Activated T-cell treated with anti-CD3 and anti-CD28 coated beads, Interleukin-2, amount 50 U/mL, for 24 hours (primary cell): ENCODE results near the gene USP11.
"Not testable (repeated sequence)": the region's sequence is repeated elsewhere in the genome, so short reads cannot be mapped to it uniquely, and the experiment has no call there.

Experiments
- DNase-seq: peaks from one replicate; pipeline ENCODE4 v3.0.0-alpha.2; 2020
- H3K27ac Mint-ChIP-seq: 2 replicates; pipeline ENCODE4 v1.8.0; 2020; ENCODE audit warnings: mild to moderate bottlenecking, mixed read lengths
- H3K27me3 Mint-ChIP-seq: 2 replicates; pipeline ENCODE4 v1.8.0; 2020; ENCODE audit warnings: mixed read lengths
- H3K36me3 Mint-ChIP-seq: 2 replicates; pipeline ENCODE4 v1.8.0; 2020; ENCODE audit warnings: low read depth, mixed read lengths
- H3K4me1 Mint-ChIP-seq: 2 replicates; pipeline ENCODE4 v1.8.0; 2020; ENCODE audit warnings: low read depth, mixed read lengths
- H3K4me3 Mint-ChIP-seq: 2 replicates; pipeline ENCODE4 v1.8.0; 2020; ENCODE audit warnings: mild to moderate bottlenecking, moderate library complexity, mixed read lengths
- H3K9me3 Mint-ChIP-seq: 2 replicates; pipeline ENCODE4 v1.8.0; 2020; ENCODE audit warnings: mixed read lengths

The USP11 gene

DNA sequence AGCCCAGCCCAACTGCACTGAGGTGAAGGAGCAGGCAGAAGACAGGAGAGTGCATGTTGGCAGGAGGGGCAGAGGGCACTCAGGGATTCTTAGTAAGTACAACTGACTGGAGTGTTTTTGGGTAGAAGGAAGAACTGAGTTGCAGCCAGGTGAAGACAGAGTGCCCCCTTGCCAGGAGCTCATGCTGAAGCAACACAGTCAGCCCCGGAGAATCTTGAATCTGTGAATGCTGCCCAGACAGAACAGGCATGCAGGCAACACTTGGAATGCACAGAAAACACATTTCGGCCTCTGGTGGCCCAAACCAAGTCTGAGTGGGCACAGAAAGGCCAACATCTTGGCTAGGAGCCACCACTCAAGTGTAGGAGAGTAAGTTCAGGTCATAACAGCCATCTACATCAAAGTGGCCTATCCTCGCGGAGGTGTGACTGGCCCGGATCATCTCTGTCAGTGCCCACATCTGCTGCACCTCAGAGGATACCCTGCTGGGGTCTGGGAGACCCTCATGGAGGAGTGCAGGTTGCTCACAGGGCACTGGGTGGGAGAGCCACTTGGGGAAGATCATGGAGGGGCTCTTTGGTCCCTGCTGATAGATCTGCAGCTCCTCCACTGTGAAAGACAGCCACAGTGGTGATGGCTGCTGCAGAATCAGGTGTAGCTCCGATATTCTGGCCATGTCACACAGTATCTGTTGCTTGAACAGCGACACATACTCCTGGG, 40.4 kb downstream of the USP11 start:
- no peaks in the 10 kb centered on the region for H3K4me1 Mint-ChIP-seq
- no peaks in the 10 kb centered on the region for H3K36me3 Mint-ChIP-seq
- H3K27ac Mint-ChIP-seq = no peak overlapping the region
- no peak for DNase-seq
- H3K9me3 Mint-ChIP-seq = no peaks in the 10 kb centered on the region
- no peak overlapping the region for H3K4me3 Mint-ChIP-seq
- peaks cover 42% of the 10 kb centered on the region for H3K27me3 Mint-ChIP-seq

DNA sequence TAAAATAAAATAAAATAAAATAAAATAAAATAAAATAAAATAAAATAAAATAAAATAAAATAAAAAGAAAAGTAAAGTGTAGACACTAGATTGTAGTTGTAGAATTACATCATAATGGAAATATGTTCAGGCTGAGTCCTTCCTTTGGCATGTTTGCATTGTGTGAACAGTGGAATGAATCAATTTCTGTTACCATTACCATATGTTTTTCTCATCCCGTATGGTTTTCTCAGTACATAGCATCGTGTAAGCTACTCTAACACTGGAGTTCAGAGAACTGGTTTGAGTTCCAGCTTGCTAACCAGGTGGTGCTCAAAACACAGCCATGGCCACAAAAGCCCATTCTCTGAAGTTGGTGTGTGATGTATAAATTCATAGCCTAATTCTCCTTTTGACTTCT, 45.9 kb downstream of the USP11 start:
- Mint-ChIP-seq H3K4me3 (no peak overlapping the region), H3K36me3 (no peaks in the 10 kb centered on the region), H3K4me1 (no peaks in the 10 kb centered on the region), H3K27ac (no peak overlapping the region), H3K27me3 (peaks cover 43% of the 10 kb centered on the region), H3K9me3 (no peaks in the 10 kb centered on the region)
- no peak for DNase-seq

GRCh38 chrX:47283015-47283771, 50.4 kb downstream of the USP11 start:
- Mint-ChIP-seq H3K9me3 (no peaks in the 10 kb centered on the region), H3K27me3 (peaks cover 31% of the 10 kb centered on the region), H3K27ac (no peak overlapping the region), H3K4me3 (no peak overlapping the region), H3K36me3 (no peaks in the 10 kb centered on the region), H3K4me1 (no peaks in the 10 kb centered on the region)
- DNase-seq = no peak

DNA sequence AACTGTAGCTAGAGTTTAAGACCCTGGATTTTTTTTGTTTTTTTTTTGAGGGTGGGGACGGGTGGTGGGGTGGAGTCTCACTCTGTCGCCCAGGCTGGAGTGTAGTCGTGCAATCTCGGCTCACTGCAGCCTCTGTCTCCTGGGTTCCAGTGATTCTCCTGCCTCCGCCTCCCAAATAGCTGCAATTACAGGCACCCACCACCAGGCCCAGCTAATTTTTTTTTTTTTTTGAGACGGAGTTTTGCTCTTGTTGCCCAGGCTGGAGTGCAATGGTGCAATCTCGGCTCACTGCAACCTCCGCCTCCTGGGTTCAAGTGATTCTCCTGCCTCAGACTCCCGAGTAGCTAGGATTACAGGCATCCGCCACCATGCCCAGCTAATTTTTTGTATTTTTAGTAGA, 51.8 kb downstream of the USP11 start:
- DNase-seq, H3K4me3 Mint-ChIP-seq, H3K36me3 Mint-ChIP-seq, H3K27ac Mint-ChIP-seq, H3K4me1 Mint-ChIP-seq, H3K9me3 Mint-ChIP-seq: not testable (repeated sequence)
- peaks cover 25% of the 10 kb centered on the region for H3K27me3 Mint-ChIP-seq

GRCh38 chrX:47285836-47286320, 53.1 kb downstream of the USP11 start:
- no peaks in the 10 kb centered on the region for H3K4me1 Mint-ChIP-seq
- H3K36me3 Mint-ChIP-seq = no peaks in the 10 kb centered on the region
- no peaks in the 10 kb centered on the region for H3K9me3 Mint-ChIP-seq
- no peak overlapping the region for H3K27ac Mint-ChIP-seq
- DNase-seq = no peak
- peaks cover 25% of the 10 kb centered on the region for H3K27me3 Mint-ChIP-seq
- H3K4me3 Mint-ChIP-seq = no peak overlapping the region

GRCh38 chrX:47293106-47293505, 60.3 kb downstream of the USP11 start:
- Mint-ChIP-seq H3K4me1 (no peaks in the 10 kb centered on the region), H3K4me3 (no peak overlapping the region), H3K27me3 (peaks cover 21% of the 10 kb centered on the region), H3K36me3 (no peaks in the 10 kb centered on the region), H3K27ac (no peak overlapping the region), H3K9me3 (no peaks in the 10 kb centered on the region)
- no peak for DNase-seq

GRCh38 chrX:47296766-47297365, 64.1 kb downstream of the USP11 start:
- Mint-ChIP-seq H3K4me1 (no peaks in the 10 kb centered on the region), H3K27ac (no peak overlapping the region), H3K4me3 (no peak overlapping the region), H3K36me3 (no peaks in the 10 kb centered on the region), H3K9me3 (no peaks in the 10 kb centered on the region), H3K27me3 (peaks cover 25% of the 10 kb centered on the region)
- no peak for DNase-seq

GRCh38 chrX:47297874-47298273, 65.1 kb downstream of the USP11 start:
- H3K9me3 Mint-ChIP-seq = no peaks in the 10 kb centered on the region
- DNase-seq = no peak
- H3K27ac Mint-ChIP-seq = no peak overlapping the region
- H3K4me3 Mint-ChIP-seq = no peak overlapping the region
- H3K36me3 Mint-ChIP-seq = no peaks in the 10 kb centered on the region
- H3K4me1 Mint-ChIP-seq = no peaks in the 10 kb centered on the region
- H3K27me3 Mint-ChIP-seq = peaks cover 23% of the 10 kb centered on the region
